Panc1 (cell line): ENCODE data around the gene CAMK1D. TPM values are rescaled to one million over a fixed set of nuclear protein-coding genes. Genes with fewer than 3 reads are reported as not detected.
"Not testable (repeated sequence)": the region's sequence is repeated elsewhere in the genome, so short reads cannot be mapped to it uniquely, and the experiment has no call there.

Experiments used
- ATAC-seq: fragments of 200-7000 bp; cut with Tn5 transposase; 2 replicates; pipeline ENCODE4 v1.9.1; 2020; ENCODE audit warnings: mild to moderate bottlenecking, moderate library complexity
- BruUV-seq: library from RNA; stranded (reverse); fragments of 400-500 nt; replicated peaks from 2 replicates; lab custom pipeline; 2021; lab: Mats Ljungman, UMichigan
- CTCF ChIA-PET: fragments of 300-600 bp; sonication (Branson Sonifier 250); formaldehyde crosslinking; loops from one replicate; lab custom pipeline; 2022; ENCODE audit warnings: antibody characterized with exemption; lab: Charles Lee
- POLR2A ChIA-PET: fragments of 300-600 bp; sonication (Branson Sonifier 250); formaldehyde crosslinking; loops from one replicate; lab custom pipeline; 2022; ENCODE audit warnings: antibody characterized with exemption; lab: Charles Lee
- DNase-seq: peaks from one replicate; pipeline ENCODE4 v3.0.0-alpha.2; 2010; ENCODE audit warnings: low read depth, low spot score
- H3K27ac ChIP-seq: 2 replicates; pipeline ENCODE4 v1.5.1; 2011; ENCODE audit warnings: mild to moderate bottlenecking, low read length, inconsistent platforms
- H3K27me3 ChIP-seq: fragments of 200-500 bp; sonication (Bioruptor generic); 2 replicates; pipeline ENCODE4 v1.6.0; 2014; ENCODE audit warnings: low read length, inconsistent platforms; ENCODE audit not compliant: control insufficient read depth, insufficient read depth
- H3K36me3 ChIP-seq: fragments of 200-500 bp; sonication (Bioruptor generic); 2 replicates; pipeline ENCODE4 v1.5.1; 2014; ENCODE audit warnings: inconsistent platforms, mild to moderate bottlenecking, low read length, moderate library complexity; ENCODE audit not compliant: control insufficient read depth, insufficient read depth
- H3K4me1 ChIP-seq: 2 replicates; pipeline ENCODE4 v1.5.1; 2011; ENCODE audit warnings: inconsistent platforms, mild to moderate bottlenecking, low read length, moderate library complexity; ENCODE audit not compliant: control insufficient read depth, insufficient read depth
- H3K4me3 ChIP-seq, 2 experiments: 2 replicates each; pipeline ENCODE4 v1.5.1; 2011 to 2012; ENCODE audit warnings: low read depth in 2 of 2, low read length in 2 of 2, mild to moderate bottlenecking in 2 of 2, inconsistent platforms in 1 of 2, moderate library complexity in 1 of 2
- H3K9me3 ChIP-seq: fragments of 200-500 bp; sonication (Bioruptor generic); 2 replicates; pipeline ENCODE4 v1.5.1; 2014; ENCODE audit warnings: low read depth, mild to moderate bottlenecking, inconsistent platforms, low read length, moderate library complexity; ENCODE audit not compliant: control insufficient read depth, insufficient read depth
- CTCF ChIP-seq: fragments of 450-650 bp; IDR thresholded peaks from 2 replicates; pipeline ENCODE4 v1.5.1; 2017; ENCODE audit warnings: mild to moderate bottlenecking
- POLR2AphosphoS5 ChIP-seq: IDR thresholded peaks from 2 replicates; pipeline ENCODE4 v1.6.1; 2012; ENCODE audit warnings: mild to moderate bottlenecking, low read depth, low read length, moderate library complexity
- REST ChIP-seq, 2 experiments: IDR thresholded peaks; 2 replicates each; pipeline ENCODE4 v1.6.1; 2011 to 2012; ENCODE audit warnings: low read depth in 2 of 2, control low read depth in 1 of 2, low read length in 1 of 2, mild to moderate bottlenecking in 1 of 2, moderate library complexity in 1 of 2; ENCODE audit not compliant: insufficient read depth in 1 of 2
- SIN3A ChIP-seq: IDR thresholded peaks from 2 replicates; pipeline ENCODE4 v1.6.1; 2012; ENCODE audit warnings: low read depth, mild to moderate bottlenecking, low read length, moderate library complexity, borderline replicate concordance; ENCODE audit not compliant: insufficient read depth
- TCF7L2 ChIP-seq: IDR thresholded peaks from 2 replicates; pipeline ENCODE4 v1.6.1; 2011; ENCODE audit warnings: mild to moderate bottlenecking, low read depth, low read length, inconsistent platforms
- in situ Hi-C: cut with HindIII; loops from 2 replicates; pipeline ENCODE4 v1.10.0; 2016; ENCODE audit warnings: low sequenced_read_pairs, low pct_unique_long_range_greater_than_20kb
- intact Hi-C: fragments of 100-400 bp; cut with micrococcal nuclease; formaldehyde crosslinking; loops from one replicate; pipeline ENCODE4 v1.10.0; 2022; ENCODE audit not compliant: unreplicated experiment
- total RNA-seq: library from RNA; stranded (reverse); gene quantifications from one replicate; pipeline ENCODE4 v1.2.1, GENCODE V29; 2021; ENCODE audit not compliant: unreplicated experiment

CAMK1D gene
- total RNA-seq, 1 experiment from 2014 or later: 5.7 TPM

DNA sequence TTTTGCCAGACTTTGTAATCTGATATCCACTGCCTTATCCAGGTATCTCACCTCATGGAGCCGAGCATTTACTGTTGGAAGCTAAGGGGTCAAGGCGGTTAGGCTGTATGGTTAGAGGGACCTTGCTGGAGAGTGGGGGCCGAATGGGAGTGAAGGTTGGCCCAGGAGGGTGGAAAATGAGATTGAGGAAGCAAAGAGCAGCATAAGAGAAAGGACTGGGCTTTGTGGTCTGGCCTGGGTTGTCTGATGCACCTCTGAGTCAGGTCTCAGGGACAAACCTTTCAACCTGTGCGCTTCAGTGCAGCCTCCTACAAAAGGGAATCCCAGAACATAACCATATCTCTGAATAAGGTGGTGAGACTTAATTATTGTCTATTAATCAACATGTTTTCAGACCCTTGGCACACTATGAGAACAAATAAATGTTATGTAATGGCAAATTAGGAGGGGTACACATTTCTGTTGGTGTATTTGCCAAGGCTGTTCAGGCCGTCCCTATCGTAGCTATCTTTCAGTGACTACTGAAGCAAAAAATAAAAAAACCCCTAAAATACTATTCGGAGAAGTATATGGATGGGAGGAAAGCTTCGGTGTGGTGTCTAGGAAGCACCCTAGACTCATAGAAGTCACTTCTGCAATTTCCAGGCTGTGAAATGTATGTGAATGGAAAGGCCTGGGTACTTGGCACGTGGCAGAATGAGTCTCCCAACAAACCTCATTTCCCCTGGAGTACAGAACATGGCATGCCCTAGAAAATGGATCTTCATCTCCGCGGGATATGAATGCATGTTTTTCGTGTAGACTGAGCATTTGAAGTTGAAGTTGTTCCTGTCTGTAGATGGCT is 4.3 kb downstream of the CAMK1D start:
- DNase-seq: no peak

GRCh38 chr10:12354696-12355095 is 5.3 kb downstream of the CAMK1D start:
- POLR2A ChIA-PET, BruUV-seq, H3K27ac ChIP-seq, H3K4me3 ChIP-seq, H3K36me3 ChIP-seq, H3K27me3 ChIP-seq, in situ Hi-C loops, H3K4me1 ChIP-seq, ATAC-seq, intact Hi-C loops, DNase-seq, H3K9me3 ChIP-seq: not testable (repeated sequence)
- CTCF ChIA-PET: interaction anchor here (0.5 kb wide), 1 partner anchor 852 kb away, joined by 3 read pairs; no protein-coding TSS in a partner anchor

More for the DNA sequence above, 4.3 kb downstream of the CAMK1D start:
- H3K27me3 ChIP-seq: no peaks in the 10 kb centered on the region
- ChIA-PET CTCF (interaction anchor here (0.6 kb wide), 1 partner anchor 80 kb away, joined by 3 read pairs; no protein-coding TSS in a partner anchor), POLR2A (no interaction called here)
- in situ Hi-C loops (no loop called here), intact Hi-C loops (no loop called here)
- TF ChIP-seq POLR2AphosphoS5 (no peak), SIN3A (no peak), TCF7L2 (no peak), REST (IDR thresholded peaks at IDR 0.05; ENCODE audit: insufficient read depth in 1 of 2, low read depth in 2 of 2, low read length in 1 of 2) (no peak), CTCF (no peak)
- BruUV-seq: no TSS peak
- no peaks in the 10 kb centered on the region; the same call in 1 of the 2 replicates for H3K36me3 ChIP-seq
- H3K27ac ChIP-seq: no peak overlapping the region
- H3K4me3 ChIP-seq: no peak overlapping the region
- ATAC-seq: no peak
- H3K9me3 ChIP-seq: no peaks in the 10 kb centered on the region
- H3K4me1 ChIP-seq: no peaks in the 10 kb centered on the region

GRCh38 chr10:12355384-12355783 is 6.0 kb downstream of the CAMK1D start:
- in situ Hi-C loops (no loop called here), intact Hi-C loops (no loop called here)
- ATAC-seq (no peak), DNase-seq (no peak)
- no peak overlapping the region for H3K27ac ChIP-seq
- no peak overlapping the region for H3K4me3 ChIP-seq
- no peaks in the 10 kb centered on the region for H3K4me1 ChIP-seq
- no peaks in the 10 kb centered on the region for H3K36me3 ChIP-seq
- ChIA-PET POLR2A (no interaction called here), CTCF (no interaction called here)
- TF ChIP-seq CTCF (no peak), TCF7L2 (no peak), REST (IDR thresholded peaks at IDR 0.05; ENCODE audit: insufficient read depth in 1 of 2, low read depth in 2 of 2, low read length in 1 of 2) (no peak)
- no TSS peak for BruUV-seq
- no peaks in the 10 kb centered on the region for H3K9me3 ChIP-seq
- no peaks in the 10 kb centered on the region for H3K27me3 ChIP-seq
